ENCODE data around the gene C2orf76.
"Not testable (repeated sequence)": the region's sequence is repeated elsewhere in the genome, so short reads cannot be mapped to it uniquely, and the experiment has no call there.

The C2orf76 gene

DNA sequence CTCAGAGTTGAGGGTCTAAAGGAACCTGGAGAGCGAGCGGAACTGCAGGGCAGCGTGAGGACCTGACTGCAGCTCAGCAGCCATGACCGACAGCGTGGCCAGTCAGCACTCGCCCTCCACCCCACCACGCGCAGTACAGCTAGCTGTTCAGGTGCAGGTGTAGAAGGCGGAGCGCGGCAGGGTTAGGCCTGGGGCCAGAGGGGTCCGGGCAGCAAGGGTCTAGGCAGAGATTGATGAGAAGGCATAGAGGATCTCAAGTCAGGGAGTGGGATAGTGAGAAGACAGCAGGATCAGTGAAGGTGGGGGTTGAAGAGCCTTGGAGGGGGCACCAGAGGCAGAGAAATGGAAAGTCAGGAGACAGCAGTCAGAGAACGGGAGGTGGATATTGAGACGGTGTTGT, 72.0 kb downstream of the C2orf76 start:
- DNase-seq (ENCODE audit: low read depth in 2 of 2) = no peak

GRCh38 chr2:119293900-119294299, 72.7 kb downstream of the C2orf76 start:
- DNase-seq (ENCODE audit: low read depth in 2 of 2) = no peak

DNA sequence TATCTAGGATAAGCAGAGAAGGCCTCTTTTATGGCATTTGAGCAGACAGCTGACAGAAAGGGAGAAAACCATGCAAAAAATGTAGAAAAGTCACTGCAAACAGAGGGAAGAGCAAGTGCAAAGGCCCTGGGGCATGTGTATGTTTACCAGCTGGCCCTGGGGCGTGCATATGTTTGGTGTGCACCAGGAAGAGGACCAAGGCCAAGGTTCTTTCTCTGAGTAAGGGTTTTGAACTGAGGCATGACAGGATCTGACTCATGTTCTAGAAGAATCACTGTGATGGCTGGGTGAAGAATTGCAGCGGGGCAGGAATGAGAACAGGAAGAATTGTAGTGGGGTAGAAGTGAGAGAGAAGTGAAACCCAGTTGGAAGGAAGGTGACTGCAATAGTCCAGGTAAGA, 73.4 kb downstream of the C2orf76 start:
- no peak for DNase-seq (ENCODE audit: low read depth in 2 of 2)

DNA sequence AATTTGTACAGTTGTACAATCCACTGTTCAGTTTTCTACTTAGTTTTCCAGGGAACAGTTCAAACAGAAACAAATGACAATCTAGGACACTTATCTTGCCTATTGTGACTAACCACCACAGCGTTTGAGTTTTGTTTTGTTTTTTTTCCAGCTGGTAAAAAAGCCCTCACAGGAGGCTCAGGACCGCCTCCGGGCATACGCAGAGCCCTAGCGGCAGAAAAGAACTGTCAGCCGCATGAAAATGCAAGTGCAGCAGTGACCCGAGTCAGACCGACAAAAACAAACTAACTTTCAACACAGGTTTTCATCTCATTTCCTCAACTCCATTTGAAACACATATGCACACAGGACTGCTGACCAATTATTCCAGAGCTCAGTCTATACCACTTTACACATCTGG, 74.4 kb downstream of the C2orf76 start:
- no peak for DNase-seq (ENCODE audit: low read depth in 2 of 2)

DNA sequence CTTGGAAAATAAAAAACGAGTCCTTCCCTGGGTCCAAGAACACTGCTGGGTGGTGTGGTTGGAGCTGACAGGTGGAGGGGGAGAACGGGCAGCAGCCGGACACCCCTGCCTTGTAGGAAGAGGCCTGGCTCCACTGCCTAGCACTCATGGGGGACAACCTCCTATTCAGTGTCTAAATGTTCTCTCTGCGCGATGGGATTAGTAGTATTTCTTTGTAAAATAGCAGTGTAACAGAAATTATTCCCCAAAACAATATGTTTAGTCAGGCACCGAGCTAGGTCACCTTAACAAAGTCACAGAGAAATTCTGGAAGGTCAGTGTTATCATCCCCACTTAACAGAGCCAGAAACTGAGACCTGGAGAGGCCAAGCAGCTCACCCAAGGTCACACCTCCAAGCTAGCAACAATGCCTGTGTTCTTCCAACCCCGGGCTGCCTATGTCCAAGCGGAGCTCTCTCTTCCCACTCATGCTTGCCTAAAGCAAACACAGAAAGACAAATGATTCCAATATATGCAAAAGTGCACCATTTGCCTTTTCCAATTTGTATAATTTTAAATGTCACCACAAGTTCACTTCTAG, 75.0 kb downstream of the C2orf76 start:
- DNase-seq (ENCODE audit: low read depth in 2 of 2) = no peak

GRCh38 chr2:119290859-119291587, 75.6 kb downstream of the C2orf76 start:
- peak; percentile 50 to 58 for DNase-seq (ENCODE audit: low read depth in 2 of 2)

GRCh38 chr2:119289642-119290041, 77.0 kb downstream of the C2orf76 start:
- no peak for DNase-seq (ENCODE audit: low read depth in 2 of 2)

DNA sequence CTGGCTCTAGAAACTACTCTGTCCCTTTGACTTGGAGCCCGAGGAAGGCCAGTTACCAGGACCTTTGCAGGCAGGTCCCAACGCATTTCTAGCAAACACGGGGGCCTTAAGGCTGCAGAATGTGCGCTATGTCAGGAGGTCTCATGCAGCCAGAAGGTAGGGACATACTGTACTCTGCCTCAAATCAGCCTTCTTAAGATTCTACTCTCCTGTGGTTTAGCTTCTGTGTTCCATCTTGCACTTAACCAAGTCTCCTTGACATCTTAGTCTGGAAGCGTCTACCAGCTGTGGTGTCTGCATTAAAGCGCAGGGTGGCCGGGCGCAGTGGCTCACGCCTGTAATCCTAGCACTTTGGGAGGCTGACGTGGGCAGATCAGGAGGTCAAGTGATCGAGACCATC, 77.5 kb downstream of the C2orf76 start:
- DNase-seq (ENCODE audit: low read depth in 2 of 2) = no peak

DNA sequence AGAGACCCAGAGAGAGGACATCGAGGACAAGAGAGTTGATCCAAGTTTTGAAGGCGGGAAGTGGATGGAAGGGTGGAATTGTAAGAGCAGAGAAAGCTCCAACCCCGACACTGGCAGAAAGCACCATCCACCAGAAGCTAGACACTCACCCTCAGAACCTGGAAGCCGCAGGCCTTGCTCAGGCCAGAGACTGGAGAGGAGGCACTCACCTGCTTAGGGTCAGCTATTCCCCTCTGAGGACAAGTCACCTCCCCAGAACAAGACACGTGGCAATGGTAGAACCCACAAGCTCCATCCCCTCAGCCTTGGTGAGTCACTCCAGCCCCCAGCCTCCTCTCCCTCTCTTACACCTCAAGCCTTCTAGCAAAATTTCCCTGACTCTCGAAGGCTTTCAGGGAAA, 78.1 kb downstream of the C2orf76 start:
- no peak for DNase-seq (ENCODE audit: low read depth in 2 of 2)

DNA sequence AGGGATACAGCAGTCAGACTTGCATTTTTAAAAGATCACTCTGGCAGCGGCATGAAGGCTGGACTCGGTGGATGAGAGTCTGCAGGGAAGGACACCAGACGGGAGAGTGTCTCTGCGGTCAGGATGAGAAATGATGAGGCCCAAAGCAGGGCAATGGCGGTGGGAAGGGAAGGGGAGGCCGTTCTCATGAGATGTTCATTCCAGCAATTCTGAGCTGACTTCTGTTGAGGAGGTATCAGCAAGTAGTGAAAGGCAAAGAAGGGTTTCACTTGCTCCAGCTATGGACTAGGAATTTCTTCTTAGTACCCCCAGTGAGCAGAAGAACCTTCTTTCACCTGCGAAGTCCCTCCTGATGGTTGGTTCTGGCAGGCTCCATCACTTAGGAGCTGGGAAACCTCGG, 80.0 kb downstream of the C2orf76 start:
- DNase-seq (ENCODE audit: low read depth in 2 of 2) = no peak

DNA sequence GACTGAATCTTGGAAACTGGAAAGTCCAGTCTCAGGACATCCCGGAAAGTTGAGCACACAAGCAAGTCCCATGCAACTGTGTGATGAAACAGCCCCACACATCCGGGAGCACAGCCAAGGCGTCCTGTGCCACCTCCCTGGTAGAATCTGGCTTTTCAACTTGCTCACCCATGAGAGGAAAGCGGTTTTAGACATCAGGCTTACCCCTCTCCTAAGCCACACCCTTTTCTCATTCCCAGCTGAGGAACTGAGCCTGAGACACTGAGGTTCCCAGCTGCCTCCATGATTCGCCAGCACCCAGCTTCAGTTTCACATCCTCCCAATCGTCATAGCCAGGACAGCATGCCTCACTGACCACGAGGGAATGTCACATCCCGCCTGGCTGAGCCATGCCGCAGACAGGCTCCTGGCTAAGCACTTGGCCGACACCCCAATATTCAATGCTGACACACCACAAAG, 82.7 kb downstream of the C2orf76 start:
- no peak for DNase-seq (ENCODE audit: low read depth in 2 of 2)

DNA sequence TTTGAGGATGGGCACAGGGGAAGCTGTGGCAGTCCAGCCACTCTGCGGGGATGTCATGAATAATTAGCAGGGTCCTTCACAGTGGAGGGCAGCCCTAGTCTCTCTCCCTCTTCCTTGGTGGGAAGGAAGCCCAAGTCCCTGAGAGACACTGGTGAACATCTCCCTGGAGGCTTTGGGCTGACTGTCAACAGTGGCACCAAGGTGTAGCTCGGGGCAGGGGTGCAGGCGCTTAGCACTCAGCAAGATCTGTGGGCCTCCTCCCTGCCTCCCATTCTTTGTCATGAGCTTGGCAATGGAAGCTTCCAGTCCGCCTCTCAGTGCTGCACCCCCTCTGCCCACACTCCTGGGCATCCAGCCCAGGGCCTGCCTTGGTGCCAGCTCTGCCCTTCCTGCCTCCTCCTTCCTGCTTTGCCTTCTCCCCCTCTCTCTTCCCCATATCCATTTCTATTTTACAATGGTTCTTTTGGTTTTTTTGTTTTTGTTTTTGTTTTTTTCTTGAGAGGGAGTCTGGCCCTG, 83.6 kb downstream of the C2orf76 start:
- DNase-seq (ENCODE audit: low read depth in 2 of 2) = no peak

GRCh38 chr2:119282146-119282995, 84.3 kb downstream of the C2orf76 start:
- no peak for DNase-seq (ENCODE audit: low read depth in 2 of 2)

- no peak for DNase-seq (ENCODE audit: low read depth in 2 of 2)
Measured at GRCh38 chr2:119280680-119281079, 86.0 kb downstream of the C2orf76 start.

DNA sequence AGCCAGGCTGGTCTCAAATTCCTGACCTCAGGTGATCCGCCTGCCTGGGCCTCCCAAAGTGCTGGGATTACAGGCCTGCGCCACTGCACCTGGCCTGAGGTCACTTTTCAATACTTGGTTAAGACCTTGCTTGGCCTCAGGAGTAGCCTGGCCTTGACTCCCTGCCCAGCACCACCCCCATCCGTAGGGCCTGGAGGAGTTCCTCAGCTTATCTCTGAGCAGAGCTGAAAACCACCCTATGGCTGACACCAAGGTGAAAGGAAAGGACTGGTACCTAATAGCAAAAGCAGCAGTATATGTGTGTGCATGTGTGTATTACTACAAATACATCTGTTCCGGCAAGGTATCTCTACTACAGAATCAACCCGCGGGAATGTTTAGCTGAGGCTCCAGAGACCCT, 87.0 kb downstream of the C2orf76 start:
- no peak for DNase-seq (ENCODE audit: low read depth in 2 of 2)

GRCh38 chr2:119278946-119279345, 87.7 kb downstream of the C2orf76 start:
- no peak for DNase-seq (ENCODE audit: low read depth in 2 of 2)

DNA sequence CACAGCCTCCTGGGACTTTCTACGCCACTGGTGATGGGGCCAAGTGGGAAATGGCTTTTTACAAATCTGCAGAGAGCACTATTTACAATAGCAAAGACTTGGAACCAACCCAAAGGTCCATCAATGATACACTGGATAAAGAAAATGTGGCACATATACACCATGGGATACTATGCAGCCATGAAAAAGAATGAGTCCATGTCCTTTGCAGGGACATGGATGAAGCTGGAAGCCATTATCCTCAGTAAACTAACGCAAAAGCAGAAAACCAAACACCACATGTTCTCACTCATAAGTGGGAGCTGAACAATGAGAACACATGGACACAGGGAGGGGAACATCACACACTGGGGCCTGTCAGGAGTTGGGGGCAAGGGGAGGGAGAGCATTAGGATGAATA, 88.2 kb downstream of the C2orf76 start:
- not testable (repeated sequence) for DNase-seq (ENCODE audit: low read depth in 2 of 2)

GRCh38 chr2:119276864-119277263, 89.8 kb downstream of the C2orf76 start:
- DNase-seq (ENCODE audit: low read depth in 2 of 2) = no peak

GRCh38 chr2:119267604-119268003, 99.0 kb downstream of the C2orf76 start:
- DNase-seq (ENCODE audit: low read depth in 2 of 2) = no peak

GRCh38 chr2:119266091-119266589, 100.5 kb downstream of the C2orf76 start:
- no peak for DNase-seq (ENCODE audit: low read depth in 2 of 2)

DNA sequence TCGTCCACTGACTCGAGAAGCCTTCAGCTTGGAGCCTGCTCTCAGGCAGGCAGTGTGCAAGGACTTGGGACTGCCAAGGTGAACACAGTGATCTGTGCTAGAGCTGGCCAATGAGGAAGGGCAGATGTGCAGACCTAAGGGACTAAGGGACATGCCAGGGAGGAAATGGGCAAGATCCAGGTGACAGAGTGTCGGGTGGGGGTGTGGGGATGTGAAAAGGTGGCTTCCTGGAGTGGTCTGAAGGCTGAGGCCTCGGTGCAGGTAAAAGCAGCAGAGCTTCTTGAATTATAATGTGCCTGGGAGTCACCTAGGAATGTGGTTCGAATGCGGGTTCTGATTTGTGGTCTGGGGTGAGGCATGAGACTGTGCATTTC, 101.0 kb downstream of the C2orf76 start:
- no peak for DNase-seq (ENCODE audit: low read depth in 2 of 2)
